Osteoblast (primary cell): ENCODE data around the gene IFIT1B. TPM values are rescaled to one million over a fixed set of nuclear protein-coding genes. Genes with fewer than 3 reads are reported as not detected.
"Not testable (repeated sequence)": the region's sequence is repeated elsewhere in the genome, so short reads cannot be mapped to it uniquely, and the experiment has no call there.

Experiments
- DNase-seq: peaks from one replicate; pipeline ENCODE4 v3.0.0; 2011; ENCODE audit warnings: low spot score, mixed read lengths; ENCODE audit not compliant: insufficient read length; ENCODE audit errors: missing footprints
- H2AFZ ChIP-seq: 2 replicates; pipeline ENCODE4 v1.6.0; 2011; ENCODE audit warnings: mild to moderate bottlenecking, low read length
- H3K27ac ChIP-seq: 2 replicates; pipeline ENCODE4 v1.5.1; 2011; ENCODE audit warnings: mild to moderate bottlenecking, low read depth, low read length, moderate library complexity
- H3K27me3 ChIP-seq: 2 replicates; pipeline ENCODE4 v1.6.0; 2012; ENCODE audit warnings: mild to moderate bottlenecking, control low read depth, inconsistent platforms, low read length, moderate library complexity; ENCODE audit not compliant: insufficient read depth
- H3K36me3 ChIP-seq: 2 replicates; pipeline ENCODE4 v1.5.1; 2011; ENCODE audit warnings: mild to moderate bottlenecking, low read length, control low read depth, moderate library complexity; ENCODE audit not compliant: insufficient read depth
- H3K4me1 ChIP-seq: 2 replicates; pipeline ENCODE4 v1.5.1; 2011; ENCODE audit warnings: mild to moderate bottlenecking, low read length, control low read depth, moderate library complexity; ENCODE audit not compliant: insufficient read depth
- H3K4me2 ChIP-seq: 2 replicates; pipeline ENCODE4 v1.6.0; 2011; ENCODE audit warnings: mild to moderate bottlenecking, low read length; ENCODE audit not compliant: insufficient read depth
- H3K4me3 ChIP-seq: fragments of 200-600 bp; sonication (generic); 3 replicates; pipeline ENCODE4 v1.5.1; 2012; ENCODE audit warnings: mild to moderate bottlenecking, low read length, inconsistent platforms; ENCODE audit not compliant: insufficient read depth
- H3K79me2 ChIP-seq: 2 replicates; pipeline ENCODE4 v1.6.0; 2012; ENCODE audit warnings: mild to moderate bottlenecking, low read length, control low read depth, inconsistent platforms; ENCODE audit not compliant: insufficient read depth
- H3K9me3 ChIP-seq: 2 replicates; pipeline ENCODE4 v1.5.1; 2011; ENCODE audit warnings: low read depth, low read length, control low read depth
- H4K20me1 ChIP-seq: 2 replicates; pipeline ENCODE4 v1.6.0; 2012; ENCODE audit warnings: mild to moderate bottlenecking, low read length, control low read depth; ENCODE audit not compliant: insufficient read depth
- total RNA-seq: library from RNA; depleted of rRNA; stranded (reverse); fragments of >200 nt; gene quantifications from 2 replicates; pipeline ENCODE4 v1.2.3, GENCODE V29; 2012
- TF ChIP-seq, protein P1 (sequence below): IDR thresholded peaks from 2 replicates; pipeline ENCODE4 v1.5.1; 2011; ENCODE audit warnings: mild to moderate bottlenecking, low read depth, low read length, moderate library complexity; ENCODE audit errors: extremely low read depth

Gene IFIT1B
- total RNA-seq, 1 donor, result not detected

GRCh38 chr10:89398003-89398749, 20.3 kb downstream of the IFIT1B start:
- Histone ChIP-seq H3K27me3 (no peaks in the 10 kb centered on the region), H2AFZ (peak overlapping the region; percentile 20), H3K9me3 (no peaks in the 10 kb centered on the region), H3K4me1 (peaks cover 8% of the 10 kb centered on the region), H3K79me2 (peaks cover 8% of the 10 kb centered on the region), H3K4me3 (no peak overlapping the region), H3K4me2 (no peak overlapping the region), H3K36me3 (no peaks in the 10 kb centered on the region), H3K27ac (no peak overlapping the region), H4K20me1 (no peaks in the 10 kb centered on the region)
- DNase-seq, result no peak
- TF ChIP-seq, protein P1, sequence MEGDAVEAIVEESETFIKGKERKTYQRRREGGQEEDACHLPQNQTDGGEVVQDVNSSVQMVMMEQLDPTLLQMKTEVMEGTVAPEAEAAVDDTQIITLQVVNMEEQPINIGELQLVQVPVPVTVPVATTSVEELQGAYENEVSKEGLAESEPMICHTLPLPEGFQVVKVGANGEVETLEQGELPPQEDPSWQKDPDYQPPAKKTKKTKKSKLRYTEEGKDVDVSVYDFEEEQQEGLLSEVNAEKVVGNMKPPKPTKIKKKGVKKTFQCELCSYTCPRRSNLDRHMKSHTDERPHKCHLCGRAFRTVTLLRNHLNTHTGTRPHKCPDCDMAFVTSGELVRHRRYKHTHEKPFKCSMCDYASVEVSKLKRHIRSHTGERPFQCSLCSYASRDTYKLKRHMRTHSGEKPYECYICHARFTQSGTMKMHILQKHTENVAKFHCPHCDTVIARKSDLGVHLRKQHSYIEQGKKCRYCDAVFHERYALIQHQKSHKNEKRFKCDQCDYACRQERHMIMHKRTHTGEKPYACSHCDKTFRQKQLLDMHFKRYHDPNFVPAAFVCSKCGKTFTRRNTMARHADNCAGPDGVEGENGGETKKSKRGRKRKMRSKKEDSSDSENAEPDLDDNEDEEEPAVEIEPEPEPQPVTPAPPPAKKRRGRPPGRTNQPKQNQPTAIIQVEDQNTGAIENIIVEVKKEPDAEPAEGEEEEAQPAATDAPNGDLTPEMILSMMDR, result no peak

GRCh38 chr10:89399956-89400355, 22.1 kb downstream of the IFIT1B start:
- Histone ChIP-seq H3K27me3 (no peaks in the 10 kb centered on the region), H4K20me1 (no peaks in the 10 kb centered on the region), H3K4me1 (no peaks in the 10 kb centered on the region), H3K4me3 (no peak overlapping the region), H3K79me2 (peaks cover 4% of the 10 kb centered on the region), H3K4me2 (no peak overlapping the region), H2AFZ (no peak overlapping the region), H3K27ac (no peak overlapping the region), H3K36me3 (no peaks in the 10 kb centered on the region), H3K9me3 (no peaks in the 10 kb centered on the region)
- TF ChIP-seq, protein P1, result no peak
- DNase-seq, result no peak

- Histone ChIP-seq H2AFZ (no peak overlapping the region), H4K20me1 (no peaks in the 10 kb centered on the region), H3K36me3 (no peaks in the 10 kb centered on the region), H3K4me1 (no peaks in the 10 kb centered on the region), H3K27ac (no peak overlapping the region), H3K4me2 (no peak overlapping the region), H3K79me2 (no peaks in the 10 kb centered on the region), H3K4me3 (no peak overlapping the region), H3K27me3 (no peaks in the 10 kb centered on the region), H3K9me3 (no peaks in the 10 kb centered on the region)
- TF ChIP-seq, protein P1, result no peak
- no peak for DNase-seq
Observed at GRCh38 chr10:89403043-89403442, 25.2 kb downstream of the IFIT1B start.

DNA sequence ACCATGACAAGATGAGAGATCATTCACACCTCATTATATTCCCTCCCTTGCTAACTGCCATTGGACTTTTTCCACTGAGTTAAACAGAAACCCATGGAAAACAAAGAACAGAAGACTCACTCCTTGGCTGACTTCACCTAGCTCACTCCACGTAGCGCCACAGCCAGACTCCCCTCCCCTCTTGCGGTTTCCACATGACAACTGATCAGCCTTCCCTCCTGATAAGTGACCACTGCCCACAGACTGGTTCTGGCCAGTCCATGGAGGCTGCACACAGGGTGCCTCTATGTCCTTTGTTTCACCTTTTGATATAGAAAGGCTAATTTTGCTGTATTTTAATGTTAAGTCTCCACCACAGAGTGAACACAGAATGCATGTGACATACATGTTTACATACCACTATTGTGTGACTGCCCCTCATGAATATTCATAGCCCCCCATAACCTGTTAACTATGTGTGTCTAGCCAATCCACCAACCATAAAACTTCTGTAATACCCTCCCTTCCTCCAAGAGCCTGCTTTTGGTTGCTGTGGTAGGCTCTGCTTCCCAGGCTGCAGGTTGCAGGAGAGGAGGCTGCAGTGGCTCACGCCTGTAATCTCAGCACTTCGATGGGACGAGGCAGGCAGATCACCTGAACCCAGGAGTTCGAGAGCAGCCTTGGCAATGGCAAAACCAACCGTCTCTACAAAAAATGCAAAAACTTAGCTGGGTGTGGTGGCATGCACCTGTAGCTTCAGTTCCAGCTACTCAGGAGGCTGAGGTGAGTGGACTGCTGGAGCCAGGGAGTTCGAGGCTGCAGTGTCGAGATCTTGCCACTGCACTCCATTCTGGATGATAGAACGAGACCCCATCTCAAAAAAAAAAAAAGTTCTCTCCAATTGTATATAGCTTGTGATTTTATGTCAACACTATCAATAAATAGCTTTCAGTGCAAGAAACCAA, 26.5 kb downstream of the IFIT1B start:
- H3K27me3 ChIP-seq, result no peaks in the 10 kb centered on the region
- H3K4me3 ChIP-seq, result no peak overlapping the region
- H3K4me1 ChIP-seq, result no peaks in the 10 kb centered on the region
- H3K9me3 ChIP-seq, result no peaks in the 10 kb centered on the region
- H4K20me1 ChIP-seq, result no peaks in the 10 kb centered on the region
- no peak overlapping the region for H3K27ac ChIP-seq
- no peak for DNase-seq
- H2AFZ ChIP-seq, result no peak overlapping the region
- no peaks in the 10 kb centered on the region for H3K79me2 ChIP-seq
- no peaks in the 10 kb centered on the region for H3K36me3 ChIP-seq
- TF ChIP-seq, protein P1, result no peak
- no peak overlapping the region for H3K4me2 ChIP-seq

DNA sequence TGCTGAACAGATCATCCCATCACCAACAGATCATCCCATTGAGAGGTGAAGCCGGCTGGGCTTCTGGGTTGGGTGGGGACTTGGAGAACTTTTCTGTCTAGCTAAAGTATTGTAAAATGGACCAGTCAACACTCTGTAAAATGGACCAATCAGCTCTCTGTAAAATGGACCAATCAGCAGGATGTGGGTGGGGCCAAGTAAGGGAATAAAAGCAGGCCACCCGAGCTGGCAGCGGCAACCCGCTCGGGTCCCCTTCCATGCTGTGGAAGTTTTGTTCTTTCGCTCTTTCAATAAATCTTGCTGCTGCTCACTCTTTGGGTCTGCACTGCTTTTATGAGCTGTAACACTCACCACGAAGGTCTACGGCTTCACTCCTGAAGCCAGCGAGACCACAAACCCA, 28.3 kb downstream of the IFIT1B start:
- not testable (repeated sequence) for H3K9me3 ChIP-seq, H3K36me3 ChIP-seq, H3K4me2 ChIP-seq, H3K27ac ChIP-seq, H3K27me3 ChIP-seq, H2AFZ ChIP-seq, H4K20me1 ChIP-seq, H3K79me2 ChIP-seq, H3K4me3 ChIP-seq, DNase-seq, H3K4me1 ChIP-seq

- not testable (repeated sequence) for H4K20me1 ChIP-seq, H3K36me3 ChIP-seq, H3K27ac ChIP-seq, H3K27me3 ChIP-seq, H2AFZ ChIP-seq, H3K4me2 ChIP-seq, H3K79me2 ChIP-seq, H3K4me3 ChIP-seq, H3K9me3 ChIP-seq, DNase-seq, H3K4me1 ChIP-seq
Observed at GRCh38 chr10:89407792-89408191, 29.9 kb downstream of the IFIT1B start.
